Activated CD4-positive, alpha-beta T cell treated with anti-CD3 and anti-CD28 coated beads for 4 hours (primary cell): ENCODE results near the gene FGF8.
"Not testable (repeated sequence)": the region's sequence is repeated elsewhere in the genome, so short reads cannot be mapped to it uniquely, and the experiment has no call there.

ENCODE experiments used
- DNase-seq, 2 donors: peaks; one replicate each; pipeline ENCODE4 v3.0.0-alpha.2; 2020

Gene FGF8, protein sequence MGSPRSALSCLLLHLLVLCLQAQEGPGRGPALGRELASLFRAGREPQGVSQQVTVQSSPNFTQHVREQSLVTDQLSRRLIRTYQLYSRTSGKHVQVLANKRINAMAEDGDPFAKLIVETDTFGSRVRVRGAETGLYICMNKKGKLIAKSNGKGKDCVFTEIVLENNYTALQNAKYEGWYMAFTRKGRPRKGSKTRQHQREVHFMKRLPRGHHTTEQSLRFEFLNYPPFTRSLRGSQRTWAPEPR

GRCh38 chr10:101775273-101776160 lies at the start of gene FGF8:
FGF8 (minus strand) TSS chr10:101776114; CDS start chr10:101775900, 214 bp downstream.
- no peak for DNase-seq

DNA sequence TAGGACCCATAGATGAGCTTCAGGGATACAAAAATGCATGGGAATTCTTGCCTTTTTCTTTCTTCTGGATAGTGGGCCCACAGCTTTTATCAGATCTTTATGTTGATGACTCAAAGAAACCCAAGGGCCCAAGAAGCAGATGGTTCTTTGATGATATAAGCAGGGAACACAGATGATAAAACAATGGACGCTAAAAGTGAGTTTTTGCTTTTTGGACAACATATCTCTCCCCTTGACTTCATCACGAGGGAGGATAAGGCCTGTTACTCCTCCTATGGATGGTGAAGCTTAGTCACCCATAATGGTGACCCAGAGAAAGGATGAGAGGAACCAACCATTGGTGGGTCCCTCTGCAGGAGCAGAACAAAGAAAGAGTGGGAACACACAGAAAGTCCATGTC lies 48.8 kb upstream of the FGF8 start:
- DNase-seq: no peak

GRCh38 chr10:101818872-101819633 lies 43.1 kb upstream of the FGF8 start:
- no peak for DNase-seq

GRCh38 chr10:101818119-101818871 lies 42.4 kb upstream of the FGF8 start, which contains the start of gene OGA:
OGA (minus strand) TSS chr10:101818444; CDS start chr10:101818022, 422 bp downstream.
- DNase-seq: peak; percentile 96 to 98

GRCh38 chr10:101817337-101818118 lies 41.6 kb upstream of the FGF8 start:
- DNase-seq: no peak

- DNase-seq: no peak
These were observed 41.0 kb upstream of the FGF8 start for GRCh38 chr10:101816913-101817336.

DNA sequence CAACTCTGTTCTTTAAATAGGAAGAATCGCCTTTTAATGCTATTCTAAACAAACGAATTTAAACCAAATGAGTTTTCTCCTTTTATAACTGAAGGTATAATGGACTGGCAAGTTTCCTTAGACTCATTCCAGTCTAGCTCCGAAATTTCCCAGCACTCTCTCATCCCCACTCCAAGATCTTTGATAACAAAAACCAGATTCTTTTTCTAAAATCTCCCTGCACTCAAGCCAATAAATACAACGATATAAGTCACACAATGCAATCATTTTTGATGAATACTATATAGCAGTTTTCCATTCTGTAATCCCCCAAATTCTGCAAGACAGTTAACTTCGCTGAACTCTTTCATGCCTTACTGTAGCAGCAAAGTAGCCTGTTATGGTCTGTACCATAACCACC lies 40.5 kb upstream of the FGF8 start:
- DNase-seq: no peak

DNA sequence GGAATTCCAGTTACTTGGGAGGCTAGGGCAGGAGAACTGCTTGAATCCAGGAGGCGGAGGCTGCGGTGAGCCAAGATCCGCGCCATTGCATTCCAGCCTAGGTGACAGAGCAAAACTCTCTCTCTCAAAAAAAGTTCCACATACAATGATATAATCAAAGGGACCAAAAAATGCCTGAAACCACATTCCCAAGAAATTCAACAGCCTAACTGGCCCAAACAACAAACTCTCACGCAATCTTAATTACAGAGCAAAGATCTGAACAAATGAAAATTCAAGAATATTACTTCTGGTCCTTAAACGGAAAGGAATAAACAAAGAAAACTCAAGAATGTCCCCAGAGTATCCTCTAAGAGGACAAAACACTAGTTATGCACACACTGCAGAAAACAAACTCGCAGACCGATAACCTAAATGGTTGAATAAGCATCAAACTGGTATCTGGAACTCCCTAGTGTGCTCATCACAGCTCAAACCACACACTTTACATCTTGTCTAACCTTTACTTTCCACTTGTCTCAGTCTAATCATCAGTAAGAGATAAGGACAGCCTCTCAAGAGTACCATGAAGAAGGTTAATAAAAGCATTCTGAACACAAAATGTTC lies 38.7 kb upstream of the FGF8 start:
- no peak for DNase-seq

DNA sequence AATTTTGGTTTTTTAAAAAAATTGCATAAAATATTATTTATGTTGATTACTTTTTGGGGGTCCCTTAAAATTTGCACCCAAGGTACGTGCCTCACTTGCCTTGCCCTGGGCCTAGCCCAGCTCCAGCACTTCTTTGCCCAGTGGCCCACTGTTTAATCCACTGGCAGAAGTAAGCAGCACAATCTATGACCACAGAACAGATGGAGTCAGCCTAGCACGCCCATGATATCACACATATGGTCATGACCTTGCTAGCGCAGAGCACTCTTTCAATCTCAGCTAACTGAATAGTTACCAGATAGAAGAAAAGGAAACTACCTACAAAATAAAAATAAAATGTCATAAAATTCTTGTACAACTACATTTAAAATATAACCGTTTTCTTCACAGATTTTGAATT lies 36.7 kb upstream of the FGF8 start:
- DNase-seq: no peak

DNA sequence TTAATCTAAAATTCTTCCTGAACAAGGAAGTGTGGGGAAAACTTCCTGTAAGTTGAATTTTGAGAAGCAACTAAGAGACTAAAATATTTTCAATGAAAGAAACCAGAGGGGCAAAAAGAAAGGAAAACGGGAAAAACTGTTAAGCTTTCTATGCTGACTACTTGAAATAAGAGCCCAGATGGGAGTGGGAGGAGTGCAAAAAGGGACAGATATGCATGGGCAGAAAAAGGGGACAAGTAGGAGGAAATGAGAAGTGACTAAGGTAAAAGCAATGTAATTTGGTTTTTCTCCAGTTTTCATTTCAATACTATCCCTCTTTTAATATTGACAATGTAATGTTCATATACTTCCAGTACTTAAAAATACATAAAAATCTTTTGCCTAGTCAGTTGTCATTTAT lies 31.2 kb upstream of the FGF8 start:
- DNase-seq: no peak

DNA sequence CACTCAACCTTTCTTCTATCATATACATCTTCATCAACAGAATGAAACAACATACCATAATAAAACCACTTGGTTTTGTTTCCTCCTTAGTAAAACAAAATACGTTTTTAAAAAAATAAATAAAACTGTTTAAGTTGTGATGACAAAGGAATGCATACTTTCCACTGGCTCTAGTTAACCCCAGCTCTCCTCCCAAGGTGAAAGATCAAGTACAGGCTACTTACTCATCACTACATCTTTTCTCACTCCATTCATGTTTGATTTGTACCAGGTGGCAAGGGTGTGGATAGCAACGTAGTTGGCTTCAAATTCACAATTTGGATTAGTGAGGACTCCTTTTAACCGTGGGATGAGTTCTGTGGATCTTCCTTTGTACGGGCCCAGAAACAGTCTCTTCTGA lies 27.6 kb upstream of the FGF8 start:
- no peak for DNase-seq

- DNase-seq: no peak
These were observed 21.6 kb upstream of the FGF8 start for GRCh38 chr10:101797403-101798059.

DNA sequence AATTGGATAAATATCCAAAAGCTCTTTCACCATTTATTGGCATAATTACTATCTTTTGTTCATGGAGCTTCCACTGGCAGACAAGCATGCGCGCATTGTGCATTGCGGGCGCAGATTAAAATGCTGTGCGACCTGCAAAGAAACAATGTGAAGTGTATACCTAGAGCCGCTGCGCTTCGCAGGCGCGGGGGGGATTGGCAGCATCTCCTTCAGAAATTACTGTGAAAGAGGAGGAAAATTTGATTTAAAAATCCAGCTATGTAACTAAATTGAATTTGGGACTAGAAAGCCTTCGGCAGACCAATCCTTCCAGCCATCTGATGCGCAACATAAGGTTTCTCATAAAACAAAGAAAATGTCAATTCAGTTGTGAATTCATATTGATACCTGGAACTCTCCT lies 17.6 kb upstream of the FGF8 start:
- DNase-seq: no peak

DNA sequence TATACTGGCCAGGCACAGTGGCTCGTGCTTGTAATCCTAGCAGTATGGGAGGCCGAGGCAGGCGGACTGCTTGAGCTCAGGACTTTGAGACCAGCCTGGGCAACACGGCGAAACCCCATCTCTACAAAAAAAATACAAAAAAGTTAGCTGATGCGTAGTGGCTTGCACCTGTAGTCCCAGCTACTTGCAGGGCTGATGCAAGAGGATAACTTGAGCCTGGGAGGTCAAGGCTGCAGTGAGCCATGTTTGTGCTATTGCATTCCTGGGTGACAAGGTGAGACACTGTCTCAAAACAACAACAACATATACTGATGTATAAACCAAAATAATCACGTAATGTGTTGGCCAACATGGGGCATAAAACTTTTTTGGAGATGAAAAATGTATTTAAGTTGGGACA lies 13.8 kb upstream of the FGF8 start:
- no peak for DNase-seq

DNA sequence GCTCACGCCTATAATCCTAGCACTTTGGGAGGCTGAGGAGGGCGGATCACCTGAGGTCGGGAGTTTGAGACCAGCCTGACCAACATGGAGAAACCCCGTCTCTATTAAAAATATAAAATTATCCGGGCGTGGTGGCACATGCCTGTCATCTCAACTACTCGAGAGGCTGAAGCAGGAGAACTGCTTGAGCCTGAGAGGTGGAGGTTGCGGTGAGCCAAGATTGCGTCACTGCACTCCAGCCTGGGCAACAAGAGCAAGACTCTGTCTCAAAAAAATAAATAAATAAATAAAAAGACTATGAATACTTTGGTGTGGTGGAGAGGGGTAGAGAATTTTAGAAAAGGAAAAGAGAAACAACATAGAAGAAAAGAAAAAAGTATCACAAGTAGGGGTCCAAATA lies 13.3 kb upstream of the FGF8 start:
- DNase-seq: not testable (repeated sequence)

GRCh38 chr10:101785801-101786200 lies 9.9 kb upstream of the FGF8 start:
- DNase-seq: no peak

DNA sequence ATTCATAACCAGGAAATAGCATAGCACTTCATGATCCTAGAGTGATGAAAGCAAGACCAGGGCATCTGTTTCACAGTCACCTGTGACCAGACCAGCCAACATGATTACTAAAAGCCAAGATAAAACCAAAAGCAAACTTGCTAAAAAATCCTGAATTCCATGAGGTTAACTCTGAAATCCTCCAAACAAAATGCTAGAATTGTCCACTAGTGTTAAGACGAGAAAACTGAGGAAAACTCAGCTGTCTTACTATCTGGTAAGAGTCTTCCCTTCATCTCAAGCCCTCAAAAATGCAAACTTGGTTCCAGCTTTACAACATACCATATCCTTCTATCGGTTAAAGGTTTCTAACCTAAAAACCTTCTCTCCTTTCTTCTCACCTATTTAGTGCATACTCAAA lies 8.6 kb upstream of the FGF8 start:
- no peak for DNase-seq

GRCh38 chr10:101783736-101784118 lies 7.8 kb upstream of the FGF8 start:
- no peak for DNase-seq

- peak; percentile 85 to 86 for DNase-seq
These were observed 7.2 kb upstream of the FGF8 start, which contains the start of gene NPM3 for GRCh38 chr10:101782811-101783735. NPM3 (minus strand) TSS chr10:101783446; CDS start chr10:101783390, 56 bp downstream.
